Endodermal cell (in vitro differentiated cells): ENCODE results near the gene CMSS1. TPM values are rescaled to one million over a fixed set of nuclear protein-coding genes. Genes with fewer than 3 reads are reported as not detected.

Experiments
- DNase-seq: peaks from one replicate; pipeline ENCODE4 v3.0.0-alpha.2; 2017
- H3K27ac ChIP-seq: 2 replicates; pipeline ENCODE4 v1.5.1; 2013; ENCODE audit warnings: mild to moderate bottlenecking, low read depth, low read length, moderate library complexity
- H3K27me3 ChIP-seq: 2 replicates; pipeline ENCODE4 v1.6.1; 2013; ENCODE audit warnings: mild to moderate bottlenecking, low read length, moderate library complexity; ENCODE audit not compliant: insufficient read depth, control insufficient read depth, poor library complexity, severe bottlenecking
- H3K36me3 ChIP-seq: 2 replicates; pipeline ENCODE4 v1.7.0; 2013; ENCODE audit warnings: mild to moderate bottlenecking, low read length, moderate library complexity; ENCODE audit not compliant: control insufficient read depth, insufficient read depth
- H3K4me1 ChIP-seq: one replicate; pipeline ENCODE4 v1.7.0; 2013; ENCODE audit warnings: low read length; ENCODE audit not compliant: control insufficient read depth, insufficient read depth
- H3K4me3 ChIP-seq: 2 replicates; pipeline ENCODE4 v1.5.1; 2013; ENCODE audit warnings: mild to moderate bottlenecking, low read length, moderate library complexity
- H3K9ac ChIP-seq: 2 replicates; pipeline ENCODE4 v1.6.1; 2013; ENCODE audit warnings: mild to moderate bottlenecking, low read length, moderate library complexity; ENCODE audit not compliant: poor library complexity, severe bottlenecking; ENCODE audit errors: extremely low read depth
- H3K9me3 ChIP-seq: 2 replicates; pipeline ENCODE4 v1.6.1; 2013; ENCODE audit warnings: mild to moderate bottlenecking, low read length, moderate library complexity; ENCODE audit not compliant: control insufficient read depth
- H3K27ac Mint-ChIP-seq: 2 replicates; pipeline ENCODE4 v1.8.0; 2020; ENCODE audit warnings: mixed read lengths
- H3K27me3 Mint-ChIP-seq: 2 replicates; pipeline ENCODE4 v1.8.0; 2021; ENCODE audit warnings: mild to moderate bottlenecking, mixed read lengths; ENCODE audit not compliant: insufficient read depth
- H3K36me3 Mint-ChIP-seq: 2 replicates; pipeline ENCODE4 v1.8.0; 2020; ENCODE audit warnings: low read depth, mixed read lengths
- H3K4me1 Mint-ChIP-seq: 2 replicates; pipeline ENCODE4 v1.8.0; 2020; ENCODE audit warnings: mixed read lengths
- H3K4me3 Mint-ChIP-seq: 2 replicates; pipeline ENCODE4 v1.8.0; 2020; ENCODE audit warnings: mild to moderate bottlenecking, moderate library complexity, mixed read lengths
- H3K9me3 Mint-ChIP-seq: 2 replicates; pipeline ENCODE4 v1.8.0; 2020; ENCODE audit warnings: mild to moderate bottlenecking, mixed read lengths
- CTCF ChIP-seq: fragments of 200-600 bp; sonication (generic); conservative IDR thresholded peaks from 2 replicates; pipeline ENCODE4 v1.5.0; 2021; ENCODE audit warnings: antibody characterized with exemption, mild to moderate bottlenecking
- WGBS, 2 experiments: methylation state at CpG; one replicate each; pipeline versions ENCODE4 v1.1.5 to v1.1.7; 2013; ENCODE audit warnings: missing lambda C conversion rate in 2 of 2, mixed read lengths in 1 of 2; ENCODE audit not compliant: insufficient coverage in 1 of 2, insufficient read length in 1 of 2; 5-methylcytosine and 5-hydroxymethylcytosine counted together
- total RNA-seq, 2 donors: library from RNA; stranded (reverse); fragmentation: NEBNext Ultra II Directional in 1 of 2; extraction: Animal tissue kit (Norgen Biotek cat#: 25700) in 1 of 2; gene quantifications; 2 replicates in 1 of 2; 3 replicates in 1 of 2; pipeline ENCODE4 v1.2.1, GENCODE V29; 2021

The CMSS1 gene
- total RNA-seq, 2 donors from 2014 or later, result 48.5 to 50.8 TPM

GRCh38 chr3:100214574-100214964 is 396.9 kb downstream of the CMSS1 start:
- TF ChIP-seq CTCF, result no peak

GRCh38 chr3:100216713-100217112 is 399.1 kb downstream of the CMSS1 start:
- WGBS, 2 experiments, result 95% methylated on average over 1 of the region's 1 CpG; no CpG with 5 or more reads in 1 of the 2 experiments

More at GRCh38 chr3:100214574-100214964, 396.9 kb downstream of the CMSS1 start:
- no peak for DNase-seq
- Mint-ChIP-seq H3K4me3 (no peak overlapping the region), H3K27me3 (no peaks in the 10 kb centered on the region), H3K4me1 (peaks cover 8% of the 10 kb centered on the region), H3K27ac (no peak overlapping the region), H3K9me3 (peaks cover 11% of the 10 kb centered on the region), H3K36me3 (peaks cover 3% of the 10 kb centered on the region)
- Histone ChIP-seq H3K27ac (no peak overlapping the region), H3K27me3 (no peaks in the 10 kb centered on the region), H3K9me3 (peaks cover 4% of the 10 kb centered on the region), H3K4me1 (no peaks in the 10 kb centered on the region), H3K9ac (no peak overlapping the region), H3K36me3 (no peaks in the 10 kb centered on the region), H3K4me3 (no peak overlapping the region)
- 79 to 88% methylated on average over 3 to 5 of the region's 5 CpGs for WGBS, 2 experiments

GRCh38 chr3:100221159-100221558 is 403.5 kb downstream of the CMSS1 start:
- peaks cover 15% of the 10 kb centered on the region for H3K9me3 ChIP-seq
- DNase-seq, result no peak
- H3K9ac ChIP-seq, result no peak overlapping the region
- no peak for TF ChIP-seq CTCF
- Mint-ChIP-seq H3K9me3 (peaks cover 27% of the 10 kb centered on the region), H3K27ac (no peak overlapping the region), H3K4me1 (no peaks in the 10 kb centered on the region), H3K36me3 (peaks cover 3% of the 10 kb centered on the region), H3K4me3 (no peak overlapping the region), H3K27me3 (no peaks in the 10 kb centered on the region)
- no peak overlapping the region for H3K4me3 ChIP-seq
- H3K4me1 ChIP-seq, result no peaks in the 10 kb centered on the region
- no peaks in the 10 kb centered on the region for H3K27me3 ChIP-seq
- no peak overlapping the region for H3K27ac ChIP-seq
- 80% methylated on average over 1 of the region's 1 CpG; no CpG with 5 or more reads in 1 of the 2 experiments for WGBS, 2 experiments
- no peaks in the 10 kb centered on the region for H3K36me3 ChIP-seq

More at GRCh38 chr3:100216713-100217112, 399.1 kb downstream of the CMSS1 start:
- DNase-seq, result no peak
- Histone ChIP-seq H3K27me3 (no peaks in the 10 kb centered on the region), H3K4me3 (no peak overlapping the region), H3K4me1 (no peaks in the 10 kb centered on the region), H3K9ac (no peak overlapping the region), H3K9me3 (peaks cover 15% of the 10 kb centered on the region), H3K36me3 (no peaks in the 10 kb centered on the region), H3K27ac (no peak overlapping the region)
- no peaks in the 10 kb centered on the region for H3K27me3 Mint-ChIP-seq
- TF ChIP-seq CTCF, result no peak
- no peak overlapping the region for H3K4me3 Mint-ChIP-seq
- H3K36me3 Mint-ChIP-seq, result peaks cover 3% of the 10 kb centered on the region
- H3K27ac Mint-ChIP-seq, result no peak overlapping the region
- H3K4me1 Mint-ChIP-seq, result no peaks in the 10 kb centered on the region
- H3K9me3 Mint-ChIP-seq, result peaks cover 25% of the 10 kb centered on the region
